GM10266 (cell line): ENCODE measurements around the gene RAPGEF2.

Experiments used
- DNase-seq: peaks from one replicate; pipeline ENCODE4 v3.0.0; 2012; ENCODE audit errors: extremely low spot score
- TF ChIP-seq, protein P1 (sequence below): IDR thresholded peaks from 2 replicates; pipeline ENCODE4 v1.5.1; 2012; ENCODE audit warnings: mild to moderate bottlenecking, low read depth; ENCODE audit not compliant: control insufficient read depth, insufficient read depth; ENCODE audit errors: missing control alignments

RAPGEF2 gene

DNA sequence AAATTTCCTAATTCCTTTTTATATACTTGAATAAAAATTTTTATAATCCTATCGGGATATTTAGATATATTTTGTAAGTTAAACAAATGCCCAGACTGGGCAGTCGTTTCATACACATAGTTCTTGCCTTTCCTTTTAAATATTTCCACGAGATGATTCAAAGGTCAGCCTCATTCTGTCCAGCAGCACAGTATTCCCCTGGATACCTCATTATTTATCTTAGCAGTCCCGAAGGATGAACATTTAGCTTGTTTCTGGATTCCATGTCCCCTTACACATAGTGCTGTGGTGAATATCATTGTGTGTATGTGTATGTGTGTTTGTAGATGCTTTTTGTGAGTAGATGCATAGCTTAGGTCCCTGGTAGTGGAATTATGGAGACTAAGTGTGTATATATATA is 38.3 kb downstream of the RAPGEF2 start:
- no peak for DNase-seq
- TF ChIP-seq, protein P1, sequence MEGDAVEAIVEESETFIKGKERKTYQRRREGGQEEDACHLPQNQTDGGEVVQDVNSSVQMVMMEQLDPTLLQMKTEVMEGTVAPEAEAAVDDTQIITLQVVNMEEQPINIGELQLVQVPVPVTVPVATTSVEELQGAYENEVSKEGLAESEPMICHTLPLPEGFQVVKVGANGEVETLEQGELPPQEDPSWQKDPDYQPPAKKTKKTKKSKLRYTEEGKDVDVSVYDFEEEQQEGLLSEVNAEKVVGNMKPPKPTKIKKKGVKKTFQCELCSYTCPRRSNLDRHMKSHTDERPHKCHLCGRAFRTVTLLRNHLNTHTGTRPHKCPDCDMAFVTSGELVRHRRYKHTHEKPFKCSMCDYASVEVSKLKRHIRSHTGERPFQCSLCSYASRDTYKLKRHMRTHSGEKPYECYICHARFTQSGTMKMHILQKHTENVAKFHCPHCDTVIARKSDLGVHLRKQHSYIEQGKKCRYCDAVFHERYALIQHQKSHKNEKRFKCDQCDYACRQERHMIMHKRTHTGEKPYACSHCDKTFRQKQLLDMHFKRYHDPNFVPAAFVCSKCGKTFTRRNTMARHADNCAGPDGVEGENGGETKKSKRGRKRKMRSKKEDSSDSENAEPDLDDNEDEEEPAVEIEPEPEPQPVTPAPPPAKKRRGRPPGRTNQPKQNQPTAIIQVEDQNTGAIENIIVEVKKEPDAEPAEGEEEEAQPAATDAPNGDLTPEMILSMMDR = no peak

DNA sequence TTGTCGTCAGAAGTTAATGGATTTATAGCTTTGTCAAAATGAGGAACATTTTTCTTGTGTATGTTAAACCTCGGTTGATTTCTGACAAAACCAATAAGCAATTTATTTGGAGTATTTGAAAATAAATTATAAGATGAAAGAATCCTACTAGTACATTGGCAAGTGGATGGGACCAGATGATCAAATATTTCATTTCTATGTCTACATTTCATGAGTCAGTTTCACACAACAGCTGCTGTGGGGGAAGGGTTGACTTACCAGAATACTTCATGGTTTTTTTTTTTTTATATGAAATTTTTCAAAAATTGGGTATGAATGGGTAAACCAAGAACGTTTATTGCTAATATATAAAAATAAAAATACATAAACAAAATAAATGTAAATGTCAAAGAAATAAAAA is 39.4 kb downstream of the RAPGEF2 start:
- DNase-seq = no peak
- TF ChIP-seq, protein P1 = no peak

DNA sequence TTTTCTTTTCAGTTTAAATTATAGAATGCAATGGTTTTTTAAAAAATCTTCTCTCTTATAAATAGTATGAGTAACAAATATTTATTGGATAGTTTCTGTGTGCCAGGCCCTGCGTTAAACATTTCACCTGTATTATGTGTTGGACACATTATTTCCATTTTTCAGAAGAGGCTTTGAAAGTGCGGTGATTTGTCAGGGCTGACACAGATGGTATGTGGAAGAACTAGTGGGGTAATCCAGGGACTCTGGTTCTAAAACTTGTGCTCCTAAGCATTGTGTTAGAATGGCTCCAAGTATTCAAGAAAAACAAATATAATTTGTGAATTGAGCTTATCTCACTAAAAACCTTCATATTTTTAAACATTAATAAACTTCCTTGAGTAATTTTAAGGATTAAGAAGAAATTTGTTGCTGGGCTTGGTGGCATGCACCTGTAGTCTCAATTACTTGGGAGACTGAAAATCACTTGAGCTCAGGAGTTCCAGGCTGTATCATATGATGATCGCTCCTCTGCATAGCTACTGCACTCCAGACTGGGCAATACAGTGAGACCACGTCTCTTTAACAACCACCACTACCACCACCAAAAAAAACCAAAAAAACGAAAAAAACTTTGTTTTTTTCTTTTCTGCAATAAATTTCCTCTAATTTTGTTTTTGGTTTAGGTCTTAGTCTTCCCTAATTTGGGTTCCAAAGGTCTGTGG is 40.0 kb downstream of the RAPGEF2 start:
- TF ChIP-seq, protein P1 = no peak
- DNase-seq = no peak

DNA sequence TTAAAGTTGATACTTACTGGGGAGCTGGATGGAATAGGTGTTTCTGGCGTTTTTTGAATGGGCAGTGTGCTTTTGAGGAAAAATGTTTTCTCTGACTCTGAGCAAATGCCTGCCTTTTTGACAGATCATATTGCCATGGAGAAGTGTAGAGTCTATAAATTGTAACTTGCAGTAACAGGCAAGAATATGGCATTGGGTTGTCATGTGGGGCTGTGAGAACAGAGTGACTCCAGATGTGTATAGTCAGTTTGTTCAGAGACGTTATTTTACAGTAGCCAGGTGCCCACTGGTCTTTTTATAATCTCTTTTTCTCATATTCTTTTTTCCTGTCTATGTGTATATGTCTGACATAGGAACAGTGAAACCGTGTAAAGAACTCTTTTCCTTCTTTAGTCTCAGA is 40.8 kb downstream of the RAPGEF2 start:
- no peak for DNase-seq
- TF ChIP-seq, protein P1 = no peak

DNA sequence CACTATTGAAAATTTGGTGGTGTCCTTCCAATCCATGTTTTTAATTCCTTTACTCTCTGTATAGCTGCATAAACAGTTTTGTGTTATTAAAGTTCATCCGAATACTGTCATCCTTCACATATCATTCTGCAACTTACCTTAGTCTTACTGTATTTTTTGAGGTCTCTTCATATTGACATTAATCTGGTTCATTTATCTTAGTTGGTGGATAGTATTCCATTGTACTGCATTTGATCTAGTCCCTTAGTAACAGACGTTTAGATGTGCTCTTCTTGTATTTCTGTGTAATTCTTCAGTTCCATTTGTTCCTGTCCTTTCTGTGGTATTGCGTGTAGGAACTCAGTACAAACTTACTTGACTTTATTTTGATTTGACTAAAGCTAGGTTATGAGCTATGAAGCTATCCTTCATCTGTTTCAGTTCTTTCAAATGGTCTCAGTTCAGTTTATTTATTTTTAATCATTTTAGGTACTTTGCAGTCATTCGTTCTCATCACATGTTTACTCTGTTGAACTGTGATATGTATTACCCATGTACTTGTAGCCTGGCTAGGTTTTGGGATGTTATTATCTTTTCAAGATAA is 41.3 kb downstream of the RAPGEF2 start:
- TF ChIP-seq, protein P1 = no peak
- DNase-seq = no peak

DNA sequence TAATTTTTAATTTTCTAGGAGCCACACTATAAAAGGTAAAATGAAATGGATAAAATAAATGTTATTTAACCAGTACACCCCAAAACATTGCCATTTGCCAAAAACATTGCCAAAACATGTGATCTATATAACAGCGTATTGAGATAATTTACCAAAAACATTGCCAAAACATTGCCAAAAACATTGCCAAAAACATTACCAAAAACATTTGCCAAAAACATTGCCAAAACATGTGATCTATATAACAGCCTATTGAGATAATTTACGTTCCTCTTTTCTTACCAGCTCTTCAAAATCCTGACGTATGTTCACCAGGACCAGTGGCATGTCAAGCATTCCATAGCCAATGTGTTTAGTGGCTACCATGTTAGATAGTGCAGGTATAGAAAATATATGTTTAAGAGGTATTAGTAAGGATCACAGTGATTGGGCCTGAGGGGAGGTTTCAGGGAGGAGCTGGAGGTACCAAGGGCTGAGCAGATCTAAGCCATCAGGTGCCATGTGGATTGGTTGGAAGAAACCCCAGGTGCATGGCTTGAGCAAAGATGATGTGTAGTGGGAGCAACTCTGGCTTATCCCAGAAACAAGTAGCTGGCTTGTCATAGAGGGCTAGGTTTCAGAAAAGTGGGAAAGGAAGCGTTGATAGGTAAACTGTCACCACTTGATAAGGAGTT is 42.6 kb downstream of the RAPGEF2 start:
- DNase-seq = no peak
- TF ChIP-seq, protein P1 = no peak

DNA sequence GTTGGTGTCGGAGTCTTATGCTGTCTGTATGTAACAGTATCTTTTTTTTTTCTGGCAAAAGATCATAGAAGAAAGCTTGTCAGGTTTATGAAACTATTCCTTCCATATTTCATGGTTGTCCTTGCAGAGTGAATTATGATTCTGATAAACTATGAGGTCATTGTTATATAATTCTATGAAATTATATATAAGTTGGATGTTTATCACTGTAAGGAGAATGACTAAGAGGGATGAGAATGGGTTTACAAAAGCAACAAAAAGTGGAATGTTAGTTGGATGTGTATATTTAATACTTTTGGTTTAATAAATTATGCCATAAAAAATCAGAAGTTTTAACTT is 43.1 kb downstream of the RAPGEF2 start:
- TF ChIP-seq, protein P1 = no peak
- DNase-seq = no peak
